H1 (cell line): ENCODE results near the gene SLC44A5. TPM values are rescaled to one million over a fixed set of nuclear protein-coding genes. Genes with fewer than 3 reads are reported as not detected.

ENCODE experiments used
- CTCF ChIA-PET: fragments of 300-600 bp; sonication (Branson Sonifier 250); formaldehyde crosslinking; loops from one replicate; lab custom pipeline; 2021; ENCODE audit not compliant: partially characterized antibody; lab: Charles Lee
- POLR2A ChIA-PET: fragments of 300-600 bp; sonication (Branson Sonifier 250); formaldehyde crosslinking; loops from one replicate; lab custom pipeline; 2021; ENCODE audit warnings: inconsistent platforms; ENCODE audit not compliant: partially characterized antibody; lab: Charles Lee
- DNase-seq, 2 experiments: peaks; one replicate each; pipeline versions ENCODE4 v3.0.0 to v3.0.0-alpha.2; 2010 to 2022; ENCODE audit warnings: low spot score in 2 of 2, low read depth in 1 of 2, mixed read lengths in 1 of 2
- FAIRE-seq: peaks from 2 replicates; lab custom pipeline; 2011; peaks lifted over from hg19 to GRCh38; lab: Jason Lieb, UNC
- H2AFZ ChIP-seq: 2 replicates; pipeline ENCODE4 v1.8.1; 2012; ENCODE audit warnings: low read length, inconsistent platforms
- H2AK5ac ChIP-seq: 2 replicates; pipeline ENCODE4 v1.6.1; 2013; ENCODE audit warnings: low read depth, low read length
- H2BK120ac ChIP-seq: replicated peaks from 2 replicates; pipeline ENCODE3; 2013; ENCODE audit warnings: low read depth, low read length, inconsistent platforms
- H2BK12ac ChIP-seq: 2 replicates; pipeline ENCODE4 v1.6.1; 2013; ENCODE audit warnings: low read depth, low read length
- H2BK15ac ChIP-seq: 2 replicates; pipeline ENCODE4 v1.6.1; 2013; ENCODE audit warnings: low read length
- H2BK20ac ChIP-seq: 2 replicates; pipeline ENCODE4 v1.6.1; 2013; ENCODE audit warnings: low read length
- H2BK5ac ChIP-seq: 2 replicates; pipeline ENCODE4 v1.6.1; 2013; ENCODE audit warnings: low read depth, low read length
- H3K14ac ChIP-seq: 2 replicates; pipeline ENCODE4 v1.6.1; 2013; ENCODE audit warnings: inconsistent platforms; ENCODE audit not compliant: insufficient read length
- H3K18ac ChIP-seq: 2 replicates; pipeline ENCODE4 v1.6.1; 2013; ENCODE audit warnings: low read length; ENCODE audit errors: extremely low read depth
- H3K23ac ChIP-seq: 2 replicates; pipeline ENCODE4 v1.6.1; 2013; ENCODE audit warnings: inconsistent platforms; ENCODE audit not compliant: insufficient read length
- H3K23me2 ChIP-seq: 2 replicates; pipeline ENCODE4 v1.6.1; 2013; ENCODE audit warnings: low read depth, low read length
- H3K27ac ChIP-seq: 2 replicates; pipeline ENCODE4 v1.6.1; 2011; ENCODE audit warnings: low read depth, low read length, inconsistent platforms
- H3K27me3 ChIP-seq, 4 experiments: replicated peaks in 1 of 4; 1 replicate in 1 of 4; 2 replicates in 3 of 4; pipeline versions ENCODE4 v1.6.1 to v1.8.1; 2011 to 2013; ENCODE audit warnings: low read length in 3 of 4, mild to moderate bottlenecking in 3 of 4, inconsistent platforms in 2 of 4, mixed read lengths in 2 of 4, moderate library complexity in 1 of 4; ENCODE audit not compliant: control insufficient read depth in 3 of 4, insufficient read depth in 3 of 4; ENCODE audit errors: extremely low read depth in 1 of 4
- H3K36me3 ChIP-seq, 4 experiments: 2 replicates each; pipeline versions ENCODE4 v1.6.1 to v1.8.1; 2011 to 2013; ENCODE audit warnings: mild to moderate bottlenecking in 4 of 4, low read length in 3 of 4, moderate library complexity in 2 of 4, control low read depth in 1 of 4, inconsistent platforms in 1 of 4; ENCODE audit not compliant: insufficient read depth in 4 of 4, control insufficient read depth in 2 of 4
- H3K4ac ChIP-seq: replicated peaks from 2 replicates; pipeline ENCODE3; 2013; ENCODE audit warnings: low read length, low read depth, mixed read lengths, inconsistent platforms; ENCODE audit not compliant: insufficient read length
- H3K4me1 ChIP-seq, 4 experiments: replicated peaks in 1 of 4; 1 replicate in 1 of 4; 2 replicates in 3 of 4; pipeline versions ENCODE4 v1.6.1 to v1.8.1; 2011 to 2013; ENCODE audit warnings: low read length in 3 of 4, inconsistent platforms in 2 of 4, mixed read lengths in 1 of 4; ENCODE audit not compliant: insufficient read depth in 4 of 4, control insufficient read depth in 3 of 4
- H3K4me2 ChIP-seq, 2 experiments: 2 replicates each; pipeline versions ENCODE4 v1.6.1 to v1.8.1; 2011 to 2013; ENCODE audit warnings: low read depth in 2 of 2, low read length in 2 of 2, control low read depth in 1 of 2, inconsistent platforms in 1 of 2, mild to moderate bottlenecking in 1 of 2; ENCODE audit not compliant: insufficient read depth in 1 of 2
- H3K4me3 ChIP-seq, 4 experiments: fragments of 200-600, 300-600 bp in 1 of 4; sonication (generic), shearing (Covaris generic), sonication (Bioruptor Twin) in 1 of 4; 2 replicates each; pipeline versions ENCODE4 v1.5.1 to v1.8.1; 2011 to 2016; ENCODE audit warnings: low read length in 4 of 4, low read depth in 3 of 4, control low read depth in 2 of 4, inconsistent platforms in 2 of 4, mild to moderate bottlenecking in 2 of 4, mixed read lengths in 1 of 4, moderate library complexity in 1 of 4; ENCODE audit not compliant: insufficient read depth in 2 of 4; ENCODE audit errors: extremely low read depth in 1 of 4
- H3K56ac ChIP-seq: replicated peaks from 2 replicates; pipeline ENCODE3; 2013; ENCODE audit warnings: low read depth, mild to moderate bottlenecking, mixed read lengths, low read length, inconsistent platforms; ENCODE audit not compliant: insufficient read length
- H3K79me1 ChIP-seq: 2 replicates; pipeline ENCODE4 v1.6.1; 2013; ENCODE audit warnings: low read depth, low read length, control low read depth
- H3K79me2 ChIP-seq, 2 experiments: 2 replicates each; pipeline versions ENCODE4 v1.6.1 to v1.8.1; 2012 to 2013; ENCODE audit warnings: low read length in 2 of 2, mild to moderate bottlenecking in 2 of 2, inconsistent platforms in 1 of 2; ENCODE audit not compliant: insufficient read depth in 2 of 2, control insufficient read depth in 1 of 2
- H3K9ac ChIP-seq, 4 experiments: replicated peaks in 1 of 4; 1 replicate in 1 of 4; 2 replicates in 3 of 4; pipeline versions ENCODE4 v1.6.1 to v1.8.1; 2011 to 2013; ENCODE audit warnings: low read depth in 3 of 4, low read length in 3 of 4, control low read depth in 2 of 4, mild to moderate bottlenecking in 2 of 4, moderate library complexity in 2 of 4, inconsistent platforms in 1 of 4; ENCODE audit errors: extremely low read depth in 1 of 4
- H3K9me3 ChIP-seq, 2 experiments: 2 replicates each; pipeline versions ENCODE4 v1.6.1 to v1.8.1; 2012 to 2013; ENCODE audit warnings: mild to moderate bottlenecking in 2 of 2, moderate library complexity in 2 of 2, control low read depth in 1 of 2, inconsistent platforms in 1 of 2, low read depth in 1 of 2, low read length in 1 of 2, mixed read lengths in 1 of 2; ENCODE audit not compliant: insufficient read depth in 2 of 2
- H4K20me1 ChIP-seq, 2 experiments: replicated peaks in 1 of 2; 2 replicates each; pipeline versions ENCODE3 to v1.8.1; 2011 to 2013; ENCODE audit warnings: inconsistent platforms in 2 of 2, low read length in 2 of 2, mild to moderate bottlenecking in 1 of 2; ENCODE audit not compliant: insufficient read depth in 2 of 2, control insufficient read depth in 1 of 2
- H4K5ac ChIP-seq: 2 replicates; pipeline ENCODE4 v1.6.1; 2013; ENCODE audit warnings: low read length, low read depth, mixed read lengths, inconsistent platforms; ENCODE audit not compliant: insufficient read length
- H4K8ac ChIP-seq: 2 replicates; pipeline ENCODE4 v1.8.0; 2013; ENCODE audit warnings: mild to moderate bottlenecking, moderate library complexity, low read length, inconsistent platforms; ENCODE audit not compliant: insufficient read depth; ENCODE audit errors: extremely low read depth
- H4K91ac ChIP-seq: replicated peaks from 2 replicates; pipeline ENCODE3; 2013; ENCODE audit warnings: low read length, mixed read lengths, inconsistent platforms; ENCODE audit not compliant: insufficient read length
- JUND ChIP-seq: IDR thresholded peaks from 2 replicates; pipeline ENCODE4 v1.6.1; 2011; ENCODE audit warnings: mild to moderate bottlenecking, improper control_type of control experiment, low read length
- MAFK ChIP-seq: IDR thresholded peaks from 2 replicates; pipeline ENCODE4 v1.6.1; 2012; ENCODE audit warnings: low read depth, mild to moderate bottlenecking, improper control_type of control experiment, low read length
- NANOG ChIP-seq: IDR thresholded peaks from 2 replicates; pipeline ENCODE4 v1.6.1; 2011; ENCODE audit warnings: low read length, low read depth, mild to moderate bottlenecking, inconsistent platforms; ENCODE audit not compliant: insufficient read depth, poor library complexity, severe bottlenecking
- SIRT6 ChIP-seq: IDR thresholded peaks from one replicate; pipeline ENCODE4 v1.7.1; 2012; ENCODE audit warnings: low read length, inconsistent platforms
- TAF7 ChIP-seq: optimal IDR thresholded peaks from 2 replicates; pipeline ENCODE3; 2011; ENCODE audit warnings: low read depth, mild to moderate bottlenecking, inconsistent platforms, low read length, moderate library complexity, borderline replicate concordance
- WGBS, 2 experiments: shearing (Covaris generic) in 1 of 2; methylation state at CpG; one replicate each; pipeline versions ENCODE4 v1.1.6 to v1.1.7; 2013 to 2015; ENCODE audit warnings: low lambda C conversion rate in 2 of 2, mixed read lengths in 2 of 2, inconsistent platforms in 1 of 2, low coverage in 1 of 2, missing lambda C conversion rate in 1 of 2; ENCODE audit not compliant: insufficient replicate concordance in 2 of 2, insufficient coverage in 1 of 2, insufficient read length in 1 of 2; ENCODE audit errors: extremely low coverage in 1 of 2, missing lambda C conversion rate in 1 of 2; 5-methylcytosine and 5-hydroxymethylcytosine counted together
- polyA plus RNA-seq, 7 experiments: library from polyadenylated mRNA; depleted of rRNA in 3 of 7; stranded (reverse) in 5 of 7; unstranded in 2 of 7; fragments of >200 nt in 5 of 7; fragments of 200-250 nt in 2 of 7; gene quantifications; 1 replicate in 5 of 7; 2 replicates in 1 of 7; 4 replicates in 1 of 7; pipeline versions ENCODE4 v1.2.1 to v1.2.3, GENCODE V29; 2011 to 2013; ENCODE audit warnings: missing spikeins in 2 of 7, mixed read lengths in 2 of 7
- total RNA-seq: library from RNA; stranded (reverse); fragmentation: NEBNext Ultra II Directional; extraction: Animal tissue kit (Norgen Biotek cat#: 25700); gene quantifications from 2 replicates; pipeline ENCODE4 v1.2.1, GENCODE V29; 2021

Gene SLC44A5
- total and polyA plus RNA-seq, 2 of the 8 experiments (the other 6 are each of a cell fraction or from before 2014, with no cell fraction given) = 1.8 to 3.3 TPM

- Histone ChIP-seq H3K56ac (no peak overlapping the region), H3K4me2 (no peak overlapping the region), H3K27me3 (no peaks in the 10 kb centered on the region), H2BK5ac (no peak overlapping the region), H2BK120ac (no peak overlapping the region), H3K9me3 (no peaks in the 10 kb centered on the region), H2AFZ (no peak overlapping the region), H4K8ac (no peak overlapping the region)
- no peak for FAIRE-seq
- POLR2A ChIA-PET = no interaction called here
- CTCF ChIA-PET = interaction anchor here (1.2 kb wide), 1 partner anchor 186 kb away, joined by 3 read pairs; no protein-coding TSS in a partner anchor
- TF ChIP-seq TAF7 (no peak), MAFK (peak; percentile 78; the same call in 1 of the 2 replicates), NANOG (no peak), SIRT6 (no peak), JUND (no peak)
- TF ChIP-seq, all 59 proteins: peak for 1
- no peak overlapping the region for H3K4me3 ChIP-seq
- H3K14ac ChIP-seq = no peak overlapping the region
- no peak overlapping the region for H4K5ac ChIP-seq
- H3K4ac ChIP-seq = no peak overlapping the region
- H4K91ac ChIP-seq = no peak overlapping the region
- H2BK12ac ChIP-seq = no peak overlapping the region
- no peak overlapping the region for H3K27ac ChIP-seq
- H3K79me1 ChIP-seq = no peaks in the 10 kb centered on the region
- no peaks in the 10 kb centered on the region for H3K23me2 ChIP-seq
- H3K9ac ChIP-seq = no peak overlapping the region
- no peak overlapping the region for H2BK20ac ChIP-seq
- DNase-seq = no peak
- no peaks in the 10 kb centered on the region for H3K4me1 ChIP-seq
- WGBS, 2 experiments = 93% methylated on average over 1 of the region's 1 CpG; no CpG with 5 or more reads in 1 of the 2 experiments
- H3K18ac ChIP-seq = no peak overlapping the region
- H4K20me1 ChIP-seq = no peaks in the 10 kb centered on the region
- H3K79me2 ChIP-seq = no peaks in the 10 kb centered on the region
- no peak overlapping the region for H2AK5ac ChIP-seq
- no peaks in the 10 kb centered on the region for H3K36me3 ChIP-seq
- no peak overlapping the region for H2BK15ac ChIP-seq
- H3K23ac ChIP-seq = no peak overlapping the region
Observed at GRCh38 chr1:75396260-75396659, 214.7 kb downstream of the SLC44A5 start.
